ENCODE measurements around the gene DEPDC7.

DNA sequence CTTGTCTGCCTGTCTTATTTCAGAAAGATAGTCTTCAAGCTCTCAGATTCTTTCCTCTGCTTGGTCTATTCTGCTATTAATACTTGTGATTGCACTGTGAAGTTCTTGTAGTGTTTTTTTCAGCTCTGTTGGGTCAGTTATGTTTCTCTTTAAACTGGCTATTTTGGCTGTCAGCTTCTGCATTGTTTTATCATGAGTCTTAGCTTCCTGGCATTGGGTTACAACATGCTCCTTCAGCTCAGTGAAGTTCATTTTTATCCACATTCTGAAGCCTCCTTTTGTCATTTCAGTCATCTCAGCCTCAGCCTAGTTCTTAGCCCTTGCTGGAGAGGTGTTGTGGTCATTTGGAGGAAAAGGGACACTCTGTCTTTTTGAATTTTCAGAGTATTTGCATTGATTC is 15.5 kb upstream of the DEPDC7 start:
- TF ChIP-seq, protein P1, sequence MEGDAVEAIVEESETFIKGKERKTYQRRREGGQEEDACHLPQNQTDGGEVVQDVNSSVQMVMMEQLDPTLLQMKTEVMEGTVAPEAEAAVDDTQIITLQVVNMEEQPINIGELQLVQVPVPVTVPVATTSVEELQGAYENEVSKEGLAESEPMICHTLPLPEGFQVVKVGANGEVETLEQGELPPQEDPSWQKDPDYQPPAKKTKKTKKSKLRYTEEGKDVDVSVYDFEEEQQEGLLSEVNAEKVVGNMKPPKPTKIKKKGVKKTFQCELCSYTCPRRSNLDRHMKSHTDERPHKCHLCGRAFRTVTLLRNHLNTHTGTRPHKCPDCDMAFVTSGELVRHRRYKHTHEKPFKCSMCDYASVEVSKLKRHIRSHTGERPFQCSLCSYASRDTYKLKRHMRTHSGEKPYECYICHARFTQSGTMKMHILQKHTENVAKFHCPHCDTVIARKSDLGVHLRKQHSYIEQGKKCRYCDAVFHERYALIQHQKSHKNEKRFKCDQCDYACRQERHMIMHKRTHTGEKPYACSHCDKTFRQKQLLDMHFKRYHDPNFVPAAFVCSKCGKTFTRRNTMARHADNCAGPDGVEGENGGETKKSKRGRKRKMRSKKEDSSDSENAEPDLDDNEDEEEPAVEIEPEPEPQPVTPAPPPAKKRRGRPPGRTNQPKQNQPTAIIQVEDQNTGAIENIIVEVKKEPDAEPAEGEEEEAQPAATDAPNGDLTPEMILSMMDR (IDR thresholded peaks at IDR 0.05) = no peak
- TF ChIP-seq, protein P2, sequence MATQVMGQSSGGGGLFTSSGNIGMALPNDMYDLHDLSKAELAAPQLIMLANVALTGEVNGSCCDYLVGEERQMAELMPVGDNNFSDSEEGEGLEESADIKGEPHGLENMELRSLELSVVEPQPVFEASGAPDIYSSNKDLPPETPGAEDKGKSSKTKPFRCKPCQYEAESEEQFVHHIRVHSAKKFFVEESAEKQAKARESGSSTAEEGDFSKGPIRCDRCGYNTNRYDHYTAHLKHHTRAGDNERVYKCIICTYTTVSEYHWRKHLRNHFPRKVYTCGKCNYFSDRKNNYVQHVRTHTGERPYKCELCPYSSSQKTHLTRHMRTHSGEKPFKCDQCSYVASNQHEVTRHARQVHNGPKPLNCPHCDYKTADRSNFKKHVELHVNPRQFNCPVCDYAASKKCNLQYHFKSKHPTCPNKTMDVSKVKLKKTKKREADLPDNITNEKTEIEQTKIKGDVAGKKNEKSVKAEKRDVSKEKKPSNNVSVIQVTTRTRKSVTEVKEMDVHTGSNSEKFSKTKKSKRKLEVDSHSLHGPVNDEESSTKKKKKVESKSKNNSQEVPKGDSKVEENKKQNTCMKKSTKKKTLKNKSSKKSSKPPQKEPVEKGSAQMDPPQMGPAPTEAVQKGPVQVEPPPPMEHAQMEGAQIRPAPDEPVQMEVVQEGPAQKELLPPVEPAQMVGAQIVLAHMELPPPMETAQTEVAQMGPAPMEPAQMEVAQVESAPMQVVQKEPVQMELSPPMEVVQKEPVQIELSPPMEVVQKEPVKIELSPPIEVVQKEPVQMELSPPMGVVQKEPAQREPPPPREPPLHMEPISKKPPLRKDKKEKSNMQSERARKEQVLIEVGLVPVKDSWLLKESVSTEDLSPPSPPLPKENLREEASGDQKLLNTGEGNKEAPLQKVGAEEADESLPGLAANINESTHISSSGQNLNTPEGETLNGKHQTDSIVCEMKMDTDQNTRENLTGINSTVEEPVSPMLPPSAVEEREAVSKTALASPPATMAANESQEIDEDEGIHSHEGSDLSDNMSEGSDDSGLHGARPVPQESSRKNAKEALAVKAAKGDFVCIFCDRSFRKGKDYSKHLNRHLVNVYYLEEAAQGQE (IDR thresholded peaks at IDR 0.05; ENCODE audit: insufficient read depth in 1 of 2, low read depth in 2 of 2, low read length in 1 of 2) = no peak
- no peak for TF ChIP-seq POLR2AphosphoS5 (IDR thresholded peaks at IDR 0.05; ENCODE audit: low read depth, low read length)

All from Panc1 (cell line).